GM12891 (cell line): ENCODE results near the gene ITGB2.

Experiments used
- DNase-seq: peaks from one replicate; pipeline ENCODE4 v3.0.0; 2011; ENCODE audit warnings: low spot score; ENCODE audit not compliant: insufficient read length
- FAIRE-seq: peaks from 2 replicates; lab custom pipeline; 2011; peaks lifted over from hg19 to GRCh38; lab: Jason Lieb, UNC
- PAX5 ChIP-seq: IDR thresholded peaks from 2 replicates; pipeline ENCODE4 v1.6.1; 2011; ENCODE audit warnings: low read length, moderate library complexity, mild to moderate bottlenecking; ENCODE audit not compliant: insufficient read depth, severe bottlenecking
- POLR2A ChIP-seq: IDR thresholded peaks from 2 replicates; pipeline ENCODE4 v1.6.1; 2011; ENCODE audit warnings: low read depth, low read length, control low read depth
- POLR2AphosphoS5 ChIP-seq: IDR thresholded peaks from 2 replicates; pipeline ENCODE4 v1.6.1; 2011; ENCODE audit warnings: low read depth, low read length, control low read depth
- POU2F2 ChIP-seq: IDR thresholded peaks from 2 replicates; pipeline ENCODE4 v1.6.1; 2011; ENCODE audit warnings: low read depth, mild to moderate bottlenecking, control low read depth, low read length, moderate library complexity
- SPI1 ChIP-seq: IDR thresholded peaks from 2 replicates; pipeline ENCODE4 v1.6.1; 2011; ENCODE audit warnings: low read depth, low read length, control low read depth
- TAF1 ChIP-seq: IDR thresholded peaks from 2 replicates; pipeline ENCODE4 v1.6.1; 2011; ENCODE audit warnings: low read depth, low read length, control low read depth

ITGB2 gene

DNA sequence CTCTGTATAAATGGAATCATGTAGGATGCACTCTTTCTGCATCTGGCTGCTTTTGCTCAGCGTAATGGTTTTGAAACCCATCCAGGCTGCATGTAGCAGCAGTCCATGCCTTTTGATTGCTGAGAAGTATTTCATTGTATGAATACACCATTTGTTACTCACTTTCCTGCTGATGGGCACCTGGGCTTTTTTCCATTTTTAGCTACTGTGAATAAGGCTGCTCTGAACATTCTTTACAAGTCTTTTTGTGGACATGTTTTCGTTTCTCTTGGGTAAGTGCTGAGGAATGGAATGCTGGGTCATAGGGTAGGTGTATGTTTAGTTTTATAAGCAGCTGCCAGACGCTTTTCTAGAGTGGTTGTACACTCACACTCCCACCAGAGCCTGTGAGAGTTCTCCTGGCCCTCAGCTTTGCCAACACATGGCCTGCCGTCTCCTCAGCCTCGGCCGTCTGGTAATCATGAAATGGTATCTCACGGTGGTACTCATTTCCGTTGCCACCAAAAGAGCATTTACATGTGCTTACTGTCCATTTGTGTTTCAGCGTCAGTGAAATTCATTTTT is 41.8 kb upstream of the ITGB2 start:
- TF ChIP-seq TAF1 = no peak
- TF ChIP-seq POLR2A = no peak
- no peak for TF ChIP-seq POU2F2
- no peak for TF ChIP-seq PAX5
- no peak for DNase-seq
- FAIRE-seq = no peak

DNA sequence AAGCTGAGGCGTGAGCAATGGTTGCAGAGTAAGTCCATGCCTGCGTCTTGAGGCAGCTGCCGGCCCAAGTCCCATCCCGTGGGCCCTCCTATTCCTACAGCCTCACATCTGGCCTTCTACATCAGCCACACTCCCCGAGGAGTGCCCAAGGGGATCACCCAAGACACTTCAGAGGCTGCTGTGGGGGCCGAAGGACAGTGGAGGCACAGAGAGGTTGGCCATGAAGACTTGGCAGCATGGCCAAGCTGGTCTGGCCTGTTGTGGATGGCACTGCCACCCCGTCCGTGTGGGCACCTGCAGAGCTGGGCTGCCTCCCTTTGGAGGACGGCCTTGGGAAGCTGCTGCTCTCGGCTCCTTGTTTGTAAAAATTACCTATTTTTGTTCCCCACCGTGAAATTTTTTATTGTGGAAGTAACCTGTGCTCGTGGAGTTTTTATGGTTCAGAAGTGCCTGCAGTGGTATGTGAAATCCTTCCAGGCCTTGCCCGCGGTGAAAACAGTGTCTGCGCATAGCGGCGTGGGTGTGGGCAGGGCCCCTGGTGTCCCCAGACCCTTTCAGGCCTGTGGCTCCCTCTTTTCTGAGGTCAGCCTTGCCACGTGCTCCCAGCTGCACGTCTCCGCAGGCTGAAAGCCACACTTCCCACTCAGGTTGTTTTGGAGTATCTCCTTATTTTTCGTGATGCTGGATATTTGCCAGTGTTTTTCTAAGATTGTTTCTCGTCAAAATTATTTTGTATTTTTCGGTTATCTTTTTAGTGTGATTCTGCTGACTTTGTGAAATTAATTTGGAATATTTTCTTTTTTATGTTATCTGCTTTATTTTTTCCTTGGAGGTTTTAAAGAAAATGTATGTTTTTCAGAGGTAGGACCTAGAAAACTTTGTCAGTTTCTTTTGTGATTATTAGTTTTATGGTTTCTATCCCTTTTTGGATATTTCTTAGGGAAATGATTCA is 39.7 kb upstream of the ITGB2 start:
- TF ChIP-seq POLR2AphosphoS5 = no peak
- TF ChIP-seq PAX5 = no peak
- no peak for TF ChIP-seq POLR2A
- TF ChIP-seq POU2F2 = no peak
- no peak for TF ChIP-seq SPI1
- TF ChIP-seq TAF1 = no peak
- FAIRE-seq = no peak
- no peak for DNase-seq

DNA sequence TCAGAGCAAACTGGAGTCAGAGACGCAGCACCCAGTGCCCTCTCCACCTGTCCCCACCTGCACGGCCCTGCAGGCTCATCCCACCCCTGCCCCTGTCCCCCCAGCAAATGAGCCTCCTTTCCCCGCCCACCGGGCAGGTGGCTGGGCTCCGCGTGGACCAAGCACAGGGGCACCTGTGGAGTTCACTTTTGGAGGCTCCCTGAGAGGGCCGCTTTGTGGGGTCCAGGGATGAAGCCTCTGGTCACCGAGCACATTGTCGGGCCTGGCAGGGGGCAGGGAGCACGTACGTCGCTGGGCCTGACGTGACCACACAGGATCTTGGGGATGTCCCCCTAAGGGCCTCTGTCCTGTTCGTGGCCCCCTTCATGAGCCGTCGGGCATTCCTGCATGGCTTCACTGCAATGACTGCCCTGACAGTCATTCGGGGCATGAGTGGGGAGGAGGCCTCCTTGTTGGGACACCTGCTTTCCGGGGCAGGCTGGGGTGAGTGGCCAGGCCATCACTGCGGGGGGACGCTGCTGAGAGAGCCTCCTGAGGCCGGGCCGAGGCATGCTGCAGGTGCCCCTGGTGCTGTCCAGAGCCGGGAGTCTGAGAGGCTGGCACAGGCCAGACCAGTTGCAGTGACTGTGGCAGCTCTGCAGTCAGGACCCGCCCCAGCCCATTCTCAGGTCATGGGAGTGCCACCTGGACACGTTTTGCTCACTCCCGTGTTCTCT is 38.8 kb upstream of the ITGB2 start:
- FAIRE-seq = no peak
- DNase-seq = no peak
- TF ChIP-seq TAF1 (no peak), SPI1 (no peak), POLR2AphosphoS5 (no peak)

DNA sequence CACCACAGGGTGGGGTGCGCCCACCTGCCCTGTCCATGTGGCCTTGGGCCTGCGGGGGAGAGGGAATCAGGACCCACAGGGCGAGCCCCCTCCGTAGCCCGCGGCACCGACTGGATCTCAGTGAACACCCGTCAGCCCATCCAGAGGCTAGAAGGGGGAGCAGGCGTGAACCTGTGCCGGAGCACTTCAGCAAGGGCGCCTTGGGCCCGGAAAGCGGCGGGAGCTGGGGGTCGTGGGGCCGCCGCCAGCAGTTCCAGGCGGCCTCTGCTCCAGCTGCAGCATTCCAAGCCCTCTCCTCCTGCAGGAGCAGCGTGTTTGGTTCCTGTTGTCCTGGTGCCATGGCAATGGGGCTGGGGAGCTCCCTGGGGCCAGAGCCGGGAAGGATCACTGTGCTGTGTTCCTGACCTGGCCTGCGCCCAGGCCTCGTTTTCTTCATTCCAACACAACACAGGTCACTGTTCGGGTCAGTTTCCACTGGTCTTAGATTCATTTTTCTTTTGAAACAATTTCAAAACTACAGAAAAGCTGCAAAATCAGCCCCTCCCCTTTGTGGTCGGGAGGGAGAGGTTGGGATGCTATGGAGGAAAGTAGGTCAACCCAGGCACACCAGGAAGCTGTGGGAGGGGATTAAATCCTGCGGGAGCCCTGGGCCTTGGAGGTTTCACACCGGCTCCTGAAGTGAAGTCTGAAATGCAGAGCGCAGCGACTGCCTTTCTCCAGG is 37.9 kb upstream of the ITGB2 start:
- FAIRE-seq = no peak
- no peak for DNase-seq
- TF ChIP-seq POLR2AphosphoS5 = no peak
- TF ChIP-seq POU2F2 = no peak
- TF ChIP-seq SPI1 = no peak
- no peak for TF ChIP-seq POLR2A
- no peak for TF ChIP-seq PAX5
- TF ChIP-seq TAF1 = no peak

GRCh38 chr21:44957901-44958451 is 37.3 kb upstream of the ITGB2 start:
- FAIRE-seq = no peak
- TF ChIP-seq POU2F2 (no peak), POLR2AphosphoS5 (no peak), TAF1 (no peak), SPI1 (no peak), PAX5 (no peak), POLR2A (no peak)

DNA sequence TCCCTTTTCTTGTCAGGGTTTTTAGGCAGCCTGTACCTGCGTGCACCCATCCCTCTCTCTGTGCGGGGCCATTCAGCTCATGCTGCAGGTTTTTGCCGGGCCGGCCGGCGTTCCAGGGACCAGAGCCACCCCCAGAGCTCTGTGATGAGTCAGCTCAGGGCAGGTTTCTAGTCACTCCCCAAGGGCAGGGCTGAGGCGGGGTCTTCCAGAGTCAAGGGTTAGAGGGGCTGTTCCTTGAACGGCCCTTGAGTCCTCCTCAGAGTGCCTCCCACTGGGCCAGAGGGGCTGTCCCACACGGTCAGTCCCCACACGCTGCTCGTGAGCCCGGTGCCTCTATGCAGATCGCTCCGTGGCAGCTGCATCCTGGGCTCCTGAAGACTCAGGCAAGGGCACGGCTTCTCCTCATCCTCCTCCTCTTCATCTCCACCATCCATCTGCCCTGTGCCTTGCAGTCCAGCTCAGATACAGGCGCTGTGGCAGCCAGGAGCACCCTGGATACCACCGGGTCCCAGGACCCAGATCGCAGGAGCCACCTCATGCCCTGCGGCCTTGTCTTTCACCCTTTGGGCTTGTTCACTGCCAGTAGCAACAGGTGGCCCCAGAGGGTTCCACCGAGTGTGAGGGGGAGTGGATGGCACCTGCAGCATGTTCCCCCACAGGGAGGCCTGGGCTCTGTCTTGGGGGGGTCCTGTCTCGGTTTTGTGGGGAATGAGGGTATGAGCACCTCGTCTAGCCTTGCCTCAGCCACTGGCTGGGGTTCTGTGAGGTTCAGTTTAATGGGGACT is 36.5 kb upstream of the ITGB2 start:
- DNase-seq (no peak), FAIRE-seq (no peak)
- TF ChIP-seq TAF1 (no peak), POLR2AphosphoS5 (no peak), PAX5 (no peak), POU2F2 (no peak)

More at GRCh38 chr21:44957901-44958451, 37.3 kb upstream of the ITGB2 start:
- DNase-seq = no peak

- DNase-seq (no peak), FAIRE-seq (no peak)
These were observed 35.8 kb upstream of the ITGB2 start for GRCh38 chr21:44956356-44957046.

GRCh38 chr21:44955798-44956175 is 35.1 kb upstream of the ITGB2 start:
- TF ChIP-seq TAF1 = no peak
- no peak for TF ChIP-seq POLR2A
- TF ChIP-seq POLR2AphosphoS5 = no peak
- no peak for TF ChIP-seq PAX5
- no peak for TF ChIP-seq SPI1
- no peak for TF ChIP-seq POU2F2
- DNase-seq = no peak
- no peak for FAIRE-seq

More at GRCh38 chr21:44956356-44957046, 35.8 kb upstream of the ITGB2 start:
- TF ChIP-seq POLR2AphosphoS5 (no peak), TAF1 (no peak), POLR2A (no peak), SPI1 (no peak), PAX5 (no peak), POU2F2 (no peak)
